WTC11 (cell line): Measurements from ENCODE around the gene KCNQ2. TPM values are rescaled to one million over a fixed set of nuclear protein-coding genes. Genes with fewer than 3 reads are reported as not detected.

Source experiments
- ATAC-seq: fragments of 200-7000 bp; cut with Tn5 transposase; 2 replicates; pipeline ENCODE4 v1.10.0; 2021; ENCODE audit warnings: mild to moderate bottlenecking, moderate library complexity
- CTCF ChIA-PET: fragments of 300-600 bp; sonication (Branson Sonifier 250); formaldehyde crosslinking; loops from one replicate; lab custom pipeline; 2021; ENCODE audit warnings: antibody characterized with exemption; lab: Charles Lee
- POLR2A ChIA-PET: fragments of 350-600 bp; sonication (Branson Sonifier 250); formaldehyde crosslinking; loops from one replicate; lab custom pipeline; 2021; ENCODE audit warnings: antibody characterized with exemption; lab: Charles Lee
- DNase-seq: peaks from one replicate; pipeline ENCODE4 v3.0.0; 2021; ENCODE audit warnings: low spot score
- H3K27ac Mint-ChIP-seq: 2 replicates; pipeline ENCODE4 v1.8.0; 2021; ENCODE audit warnings: mixed read lengths
- H3K27me3 Mint-ChIP-seq: 2 replicates; pipeline ENCODE4 v1.8.0; 2021; ENCODE audit warnings: low read depth, mild to moderate bottlenecking, moderate library complexity, mixed read lengths
- H3K36me3 Mint-ChIP-seq: 2 replicates; pipeline ENCODE4 v1.8.0; 2021; ENCODE audit warnings: mixed read lengths
- H3K4me1 Mint-ChIP-seq: 2 replicates; pipeline ENCODE4 v1.8.0; 2022; ENCODE audit warnings: mixed read lengths
- H3K4me3 Mint-ChIP-seq: 2 replicates; pipeline ENCODE4 v1.8.0; 2021; ENCODE audit warnings: mild to moderate bottlenecking, moderate library complexity, mixed read lengths
- H3K9me3 Mint-ChIP-seq: 2 replicates; pipeline ENCODE4 v1.8.0; 2021; ENCODE audit warnings: mixed read lengths
- ATF2 ChIP-seq: sonication (generic); formaldehyde crosslinking; IDR thresholded peaks from 2 replicates; pipeline ENCODE4 v1.8.1; 2022; ENCODE audit warnings: low read depth, missing genetic modification reagents, borderline replicate concordance
- ATF6 ChIP-seq: sonication (generic); formaldehyde crosslinking; IDR thresholded peaks from 2 replicates; pipeline ENCODE4 v1.8.1; 2023; ENCODE audit warnings: mild to moderate bottlenecking, missing genetic modification reagents
- CREB1 ChIP-seq: sonication (generic); formaldehyde crosslinking; IDR thresholded peaks from 2 replicates; pipeline ENCODE4 v1.8.0; 2023; ENCODE audit warnings: mild to moderate bottlenecking, missing genetic modification reagents
- FOXP4 ChIP-seq: sonication (generic); formaldehyde crosslinking; IDR thresholded peaks from 2 replicates; pipeline ENCODE4 v1.8.0; 2022; ENCODE audit warnings: mild to moderate bottlenecking, missing genetic modification reagents
- GABPB1 ChIP-seq: sonication (generic); formaldehyde crosslinking; IDR thresholded peaks from 2 replicates; pipeline ENCODE4 v1.8.1; 2023; ENCODE audit warnings: mild to moderate bottlenecking, missing genetic modification reagents
- GTF2I ChIP-seq: fragments of 250-450 bp; sonication (Bioruptor Pico); conservative IDR thresholded peaks from 2 replicates; pipeline ENCODE4 v1.4.0; 2021; ENCODE audit warnings: mild to moderate bottlenecking
- NR1H2 ChIP-seq: sonication (generic); formaldehyde crosslinking; IDR thresholded peaks from 2 replicates; pipeline ENCODE4 v1.9.0; 2021; ENCODE audit warnings: mild to moderate bottlenecking, moderate library complexity, missing genetic modification reagents
- RORB ChIP-seq: fragments of 250-450 bp; sonication (Bioruptor Pico); IDR thresholded peaks from 2 replicates; pipeline ENCODE4 v1.9.0; 2021; ENCODE audit warnings: mild to moderate bottlenecking
- SMAD4 ChIP-seq: sonication (generic); formaldehyde crosslinking; IDR thresholded peaks from 2 replicates; pipeline ENCODE4 v1.8.0; 2022; ENCODE audit warnings: mild to moderate bottlenecking, missing genetic modification reagents
- TP53 ChIP-seq: sonication (generic); formaldehyde crosslinking; IDR thresholded peaks from 2 replicates; pipeline ENCODE4 v1.8.1; 2023; ENCODE audit warnings: mild to moderate bottlenecking, missing genetic modification reagents
- ZBTB21 ChIP-seq: sonication (generic); formaldehyde crosslinking; IDR thresholded peaks from 2 replicates; pipeline ENCODE4 v1.8.1; 2023; ENCODE audit warnings: mild to moderate bottlenecking, missing genetic modification reagents, borderline replicate concordance
- total RNA-seq: library from RNA; stranded (reverse); gene quantifications from 3 replicates; pipeline ENCODE4 v1.2.3, GENCODE V29; 2021
- TF ChIP-seq, protein P1 (sequence below): fragments of 250-450 bp; sonication (Bioruptor Pico); IDR thresholded peaks from 2 replicates; pipeline ENCODE4 v1.9.0; 2021; ENCODE audit warnings: mild to moderate bottlenecking, borderline replicate concordance

Gene KCNQ2
- total RNA-seq, 1 experiment from 2014 or later, result 99.8 TPM

DNA sequence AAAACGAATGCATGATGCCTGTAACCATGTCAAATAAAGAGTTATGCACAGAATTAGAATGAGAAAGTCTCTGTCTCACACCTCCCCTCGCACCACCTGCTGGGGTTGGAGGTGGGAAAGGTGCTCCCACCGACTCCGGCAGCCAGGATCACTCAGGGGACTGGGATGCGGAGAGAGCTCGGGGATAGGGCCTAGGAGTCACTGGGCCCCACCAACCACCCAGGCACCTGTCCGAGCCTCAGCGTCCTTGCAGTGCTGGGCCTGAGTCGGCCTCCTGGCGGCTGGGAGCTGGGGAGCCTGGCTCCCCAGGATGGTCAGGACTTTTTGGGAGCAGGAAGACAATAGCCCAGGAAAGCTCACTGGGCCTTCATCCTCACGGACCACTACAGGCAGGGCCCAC, 88.9 kb downstream of the KCNQ2 start (continued):
- no peak for TF ChIP-seq ATF2 (CRISPR knock-in tag)
- TF ChIP-seq, all 79 proteins: peak for 0

GRCh38 chr20:63382551-63383300, 89.7 kb downstream of the KCNQ2 start:
- Mint-ChIP-seq H3K4me1 (peaks cover 12% of the 10 kb centered on the region), H3K4me3 (no peak overlapping the region), H3K36me3 (peaks cover 30% of the 10 kb centered on the region), H3K9me3 (peaks cover 31% of the 10 kb centered on the region)
- no peak for DNase-seq
- ATAC-seq, result no peak
- TF ChIP-seq CREB1 (CRISPR knock-in tag) (no peak), GABPB1 (no peak), ATF2 (CRISPR knock-in tag) (no peak), ATF6 (CRISPR knock-in tag) (no peak), GTF2I (CRISPR knock-in tag) (no peak), RORB (CRISPR knock-in tag) (no peak), SMAD4 (CRISPR knock-in tag) (no peak), TP53 (no peak), FOXP4 (CRISPR knock-in tag) (no peak), NR1H2 (no peak), ZBTB21 (CRISPR knock-in tag) (no peak)
- TF ChIP-seq, protein P1, sequence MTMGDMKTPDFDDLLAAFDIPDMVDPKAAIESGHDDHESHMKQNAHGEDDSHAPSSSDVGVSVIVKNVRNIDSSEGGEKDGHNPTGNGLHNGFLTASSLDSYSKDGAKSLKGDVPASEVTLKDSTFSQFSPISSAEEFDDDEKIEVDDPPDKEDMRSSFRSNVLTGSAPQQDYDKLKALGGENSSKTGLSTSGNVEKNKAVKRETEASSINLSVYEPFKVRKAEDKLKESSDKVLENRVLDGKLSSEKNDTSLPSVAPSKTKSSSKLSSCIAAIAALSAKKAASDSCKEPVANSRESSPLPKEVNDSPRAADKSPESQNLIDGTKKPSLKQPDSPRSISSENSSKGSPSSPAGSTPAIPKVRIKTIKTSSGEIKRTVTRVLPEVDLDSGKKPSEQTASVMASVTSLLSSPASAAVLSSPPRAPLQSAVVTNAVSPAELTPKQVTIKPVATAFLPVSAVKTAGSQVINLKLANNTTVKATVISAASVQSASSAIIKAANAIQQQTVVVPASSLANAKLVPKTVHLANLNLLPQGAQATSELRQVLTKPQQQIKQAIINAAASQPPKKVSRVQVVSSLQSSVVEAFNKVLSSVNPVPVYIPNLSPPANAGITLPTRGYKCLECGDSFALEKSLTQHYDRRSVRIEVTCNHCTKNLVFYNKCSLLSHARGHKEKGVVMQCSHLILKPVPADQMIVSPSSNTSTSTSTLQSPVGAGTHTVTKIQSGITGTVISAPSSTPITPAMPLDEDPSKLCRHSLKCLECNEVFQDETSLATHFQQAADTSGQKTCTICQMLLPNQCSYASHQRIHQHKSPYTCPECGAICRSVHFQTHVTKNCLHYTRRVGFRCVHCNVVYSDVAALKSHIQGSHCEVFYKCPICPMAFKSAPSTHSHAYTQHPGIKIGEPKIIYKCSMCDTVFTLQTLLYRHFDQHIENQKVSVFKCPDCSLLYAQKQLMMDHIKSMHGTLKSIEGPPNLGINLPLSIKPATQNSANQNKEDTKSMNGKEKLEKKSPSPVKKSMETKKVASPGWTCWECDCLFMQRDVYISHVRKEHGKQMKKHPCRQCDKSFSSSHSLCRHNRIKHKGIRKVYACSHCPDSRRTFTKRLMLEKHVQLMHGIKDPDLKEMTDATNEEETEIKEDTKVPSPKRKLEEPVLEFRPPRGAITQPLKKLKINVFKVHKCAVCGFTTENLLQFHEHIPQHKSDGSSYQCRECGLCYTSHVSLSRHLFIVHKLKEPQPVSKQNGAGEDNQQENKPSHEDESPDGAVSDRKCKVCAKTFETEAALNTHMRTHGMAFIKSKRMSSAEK (CRISPR knock-in tag), result no peak
- TF ChIP-seq, all 79 proteins: peak for 0
- peaks cover 18% of the 10 kb centered on the region for H3K27me3 Mint-ChIP-seq
- CTCF ChIA-PET, result interaction anchor here (0.5 to 4.8 kb wide), 37 partner anchors 10 to 301 kb away, joined by 3 to 191 read pairs (median 7); partner anchors contain the start of genes CHRNA4, COL20A1 and NKAIN4
- POLR2A ChIA-PET, result interaction anchor here (1.2 to 1.3 kb wide), 2 partner anchors 35 to 74 kb away, joined by 3 read pairs; no protein-coding TSS in a partner anchor
- H3K27ac Mint-ChIP-seq, result no peak overlapping the region
